ENCODE measurements around the gene CD200. TPM values are rescaled to one million over a fixed set of nuclear protein-coding genes. Genes with fewer than 3 reads are reported as not detected.

CD200 gene
- total and polyA plus RNA-seq, 9 of the 15 experiments (the other 6 are each of a cell fraction or from before 2014, with no cell fraction given) = 0.13 TPM; not detected in 8

- intact Hi-C loops (cut with micrococcal nuclease) = no loop called here
- in situ Hi-C loops (cut with MboI) = no loop called here
- H3K9ac ChIP-seq (ENCODE audit: insufficient read depth in 1 of 2, low read depth in 2 of 2, low read length in 2 of 2) = no peak overlapping the region
- ATAC-seq (no peak), FAIRE-seq (no peak), DNase-seq (ENCODE audit: extremely low read depth in 1 of 4, low spot score in 3 of 4) (no peak)
- 0% methylated on average over 2 of the region's 2 CpGs for WGBS (ENCODE audit: insufficient coverage, low coverage, missing lambda C conversion rate)
- no peak overlapping the region for H3K27ac ChIP-seq (ENCODE audit: extremely low read depth, low read depth, low read length)
- H3K9me1 ChIP-seq (ENCODE audit: control insufficient read depth, insufficient read depth, low read length) = no peaks in the 10 kb centered on the region
- POLR2A ChIA-PET = no interaction called here
- H3K36me3 ChIP-seq (ENCODE audit: control insufficient read depth, insufficient read depth, low read length) = no peaks in the 10 kb centered on the region
- H3K9me3 ChIP-seq (replicated peaks; ENCODE audit: control insufficient read depth, insufficient read depth, low read depth, low read length) = no peaks in the 10 kb centered on the region
- H3K4me1 ChIP-seq (replicated peaks in 1 of 2; ENCODE audit: control insufficient read depth in 2 of 2, insufficient read depth in 2 of 2, low read length in 2 of 2) = no peaks in the 10 kb centered on the region
- no TSS peak for BruUV-seq (replicated peaks)
- no peak overlapping the region for H3K4me2 ChIP-seq (ENCODE audit: insufficient read depth, low read length)
- no peak overlapping the region for H3K4me3 ChIP-seq
- H4K20me1 ChIP-seq (replicated peaks; ENCODE audit: control insufficient read depth, insufficient read depth, low read length) = no peaks in the 10 kb centered on the region
- H2AFZ ChIP-seq (ENCODE audit: low read depth, low read length) = no peak overlapping the region
- no peaks in the 10 kb centered on the region for H3K27me3 ChIP-seq (ENCODE audit: control insufficient read depth in 2 of 2, insufficient read depth in 2 of 2, low read length in 2 of 2)
- H3K79me2 ChIP-seq (ENCODE audit: control insufficient read depth, insufficient read depth, low read length) = no peaks in the 10 kb centered on the region
- CTCF ChIA-PET (ENCODE audit: low intra/inter-chr PET ratio) = no interaction called here
- TF ChIP-seq SOX6 (IDR thresholded peaks at IDR 0.05) (no peak), ZNF324 (CRISPR knock-in tag; IDR thresholded peaks at IDR 0.05) (no peak), PCBP1 (IDR thresholded peaks at IDR 0.05; ENCODE audit: low read depth, low read length, poor library complexity, severe bottlenecking) (no peak), MAFF (IDR thresholded peaks at IDR 0.05; ENCODE audit: low read length) (no peak), VEZF1 (CRISPR knock-in tag; IDR thresholded peaks at IDR 0.05) (no peak), ZNF445 (CRISPR knock-in tag; IDR thresholded peaks at IDR 0.05; ENCODE audit: low read depth) (no peak), TOE1 (IDR thresholded peaks at IDR 0.05; ENCODE audit: borderline replicate concordance) (no peak), TOE1 (CRISPR knock-in tag; IDR thresholded peaks at IDR 0.05; ENCODE audit: borderline replicate concordance, low read depth) (no peak), MITF (IDR thresholded peaks at IDR 0.05) (no peak), HMGXB4 (CRISPR knock-in tag; IDR thresholded peaks at IDR 0.05) (no peak), PML (IDR thresholded peaks at IDR 0.05; ENCODE audit: low read length) (no peak), PRPF4 (IDR thresholded peaks at IDR 0.05; ENCODE audit: insufficient read depth, low read depth, low read length, poor library complexity, severe bottlenecking) (no peak), CBX1 (IDR thresholded peaks at IDR 0.05; ENCODE audit: low read depth) (no peak), HCFC1 (IDR thresholded peaks at IDR 0.05; ENCODE audit: low read depth, low read length) (no peak), TAF9B (IDR thresholded peaks at IDR 0.05; ENCODE audit: partially characterized antibody) (no peak), DPF2 (IDR thresholded peaks at IDR 0.05) (no peak), BHLHE40 (IDR thresholded peaks at IDR 0.05; ENCODE audit: low read length) (no peak), ZNF76 (CRISPR knock-in tag; IDR thresholded peaks at IDR 0.05; ENCODE audit: borderline replicate concordance) (no peak), ZC3H11A (IDR thresholded peaks at IDR 0.05; ENCODE audit: low read depth, low read length) (no peak), SMAD3 (CRISPR knock-in tag; conservative IDR thresholded peaks at IDR 0.05) (no peak)
Observed at GRCh38 chr3:112365035-112365434, 32.1 kb downstream of the CD200 start.

All from K562 (cell line).